Activated T-cell treated with anti-CD3 and anti-CD28 coated beads for 24 hours (primary cell): Measurements from ENCODE around the gene SCN9A.
"Not testable (repeated sequence)": the region's sequence is repeated elsewhere in the genome, so short reads cannot be mapped to it uniquely, and the experiment has no call there.

ENCODE experiments used
- DNase-seq: peaks from one replicate; pipeline ENCODE4 v3.0.0-alpha.2; 2020; ENCODE audit warnings: low read depth

SCN9A gene

DNA sequence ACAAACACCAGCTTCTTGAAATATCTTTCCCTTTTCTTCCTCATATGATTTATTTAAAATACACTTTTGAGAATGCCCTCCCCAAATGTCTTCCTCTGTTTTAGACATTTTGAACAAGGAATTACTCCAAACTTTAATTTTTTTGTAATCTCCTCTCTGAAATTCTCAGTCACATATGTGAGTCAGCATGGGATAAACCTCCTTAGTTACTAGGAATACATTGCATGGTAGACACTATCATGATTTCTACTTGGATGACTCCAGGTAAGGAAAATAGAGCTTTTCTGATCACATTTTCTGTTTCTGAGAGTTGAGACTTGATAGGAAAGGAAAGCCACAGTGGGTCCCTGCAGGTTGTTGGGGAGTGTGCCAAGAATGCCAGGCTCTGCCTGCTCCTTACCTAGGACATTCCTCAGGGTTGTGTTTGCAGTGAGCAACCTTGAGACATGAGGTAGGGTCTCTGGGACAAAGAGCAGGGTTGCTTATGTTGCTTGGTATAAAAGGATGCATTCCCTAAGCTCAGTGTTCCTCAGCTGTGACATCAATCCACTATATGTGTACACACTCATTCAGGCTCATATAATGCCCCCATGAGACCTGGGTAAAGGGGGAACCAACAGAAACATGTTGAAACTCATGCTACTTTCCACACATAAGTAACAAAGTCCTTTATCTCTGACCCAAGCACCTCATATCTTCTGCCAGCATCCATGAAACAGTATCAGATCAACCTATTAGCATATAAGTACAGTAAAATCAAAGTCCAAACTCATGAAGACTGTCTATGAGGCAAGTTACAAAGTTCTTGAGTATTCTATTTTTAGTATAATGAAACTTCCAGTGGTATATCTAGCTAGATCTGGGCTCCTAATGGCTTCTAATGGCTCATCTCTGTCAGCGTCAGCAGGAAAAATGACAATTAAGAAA lies 135.1 kb downstream of the SCN9A start:
- DNase-seq: no peak

DNA sequence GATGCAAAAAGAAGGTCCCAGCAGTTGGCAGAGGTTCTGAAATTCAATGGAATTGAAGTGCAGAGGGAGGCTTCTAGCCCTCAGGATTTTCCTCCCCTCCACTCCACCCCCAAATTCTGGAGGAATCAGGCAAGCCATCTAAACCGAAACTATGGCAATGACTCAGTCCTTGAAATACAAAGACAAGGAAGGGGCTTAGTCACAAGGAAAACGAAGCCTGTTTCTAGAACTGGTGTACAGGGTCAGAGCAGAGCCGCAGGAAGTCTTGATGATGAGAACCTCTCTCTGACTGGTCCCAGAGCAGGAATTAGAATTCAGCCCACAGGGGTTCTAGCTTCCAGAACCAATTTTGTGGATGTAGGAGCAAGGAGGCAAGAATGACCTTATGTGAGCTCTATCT lies 136.2 kb downstream of the SCN9A start:
- DNase-seq: no peak

DNA sequence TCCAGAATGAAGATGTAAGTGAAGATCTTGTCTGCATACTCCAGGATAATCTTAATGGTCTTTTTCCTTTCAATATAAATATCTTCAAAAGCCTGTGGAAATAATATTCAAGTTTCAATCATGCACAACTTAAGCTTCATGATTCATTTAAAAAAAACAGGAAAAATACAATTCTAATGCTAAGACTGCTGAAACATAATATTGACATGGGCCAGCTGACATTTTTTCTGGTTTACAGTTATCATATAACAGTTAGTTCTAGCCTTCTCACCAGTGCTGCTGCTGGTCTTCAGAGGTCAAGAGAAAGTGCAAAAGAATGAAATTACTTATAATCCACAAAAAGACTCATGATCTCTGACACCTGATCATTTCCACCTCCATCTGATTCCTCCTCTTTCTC lies 137.6 kb downstream of the SCN9A start:
- no peak for DNase-seq

DNA sequence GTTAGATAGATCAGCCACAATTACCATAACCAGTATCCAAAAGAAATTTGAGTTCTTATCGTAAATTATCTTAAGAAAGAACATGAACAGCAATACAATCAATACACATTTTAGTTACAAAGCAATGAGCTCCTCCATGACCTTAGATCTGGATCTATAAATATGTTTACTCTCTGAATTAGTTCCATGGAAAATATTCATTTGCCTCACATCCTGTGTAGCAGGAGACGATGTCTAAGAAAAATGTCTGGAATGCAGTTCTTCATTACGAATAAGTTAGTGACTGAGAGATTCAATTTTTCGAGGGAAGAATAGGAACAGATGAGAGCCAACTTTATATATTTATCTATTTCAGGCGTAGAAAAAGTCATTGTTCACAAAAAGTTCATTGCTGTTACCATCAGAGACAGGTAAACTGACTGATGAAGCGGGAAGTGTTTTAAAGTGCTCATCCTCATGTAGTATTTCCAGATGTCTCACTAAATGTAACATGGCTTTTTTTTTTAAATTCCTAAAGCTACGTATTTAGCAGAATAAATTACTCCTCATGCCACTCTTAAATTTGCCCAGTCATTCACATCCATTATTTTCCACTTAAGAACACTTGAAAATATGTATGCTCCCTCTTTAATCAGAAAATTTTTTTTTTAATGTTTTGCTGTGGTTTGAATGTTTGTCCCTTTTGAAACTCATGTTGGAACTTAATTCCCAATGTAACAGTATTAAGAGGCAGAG lies 141.5 kb downstream of the SCN9A start:
- no peak for DNase-seq

DNA sequence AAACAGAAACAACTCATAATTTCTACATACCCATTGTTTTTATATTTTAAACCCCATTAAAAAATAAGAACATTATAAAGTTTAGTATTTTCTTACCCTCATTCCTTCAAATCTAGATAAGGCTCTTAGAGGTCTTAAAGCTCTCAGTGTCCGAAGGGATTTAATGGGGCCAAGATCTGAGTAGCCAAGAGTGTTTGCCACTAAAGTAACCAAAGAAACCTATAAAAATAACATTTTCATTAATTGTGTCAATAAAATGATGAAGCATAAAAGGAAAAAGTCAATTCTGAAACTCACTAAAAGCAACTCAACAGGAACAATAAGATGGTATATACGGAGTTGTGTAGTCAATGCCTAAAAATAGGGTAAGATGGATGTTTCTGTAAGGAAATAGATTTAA lies 142.5 kb downstream of the SCN9A start:
- no peak for DNase-seq

DNA sequence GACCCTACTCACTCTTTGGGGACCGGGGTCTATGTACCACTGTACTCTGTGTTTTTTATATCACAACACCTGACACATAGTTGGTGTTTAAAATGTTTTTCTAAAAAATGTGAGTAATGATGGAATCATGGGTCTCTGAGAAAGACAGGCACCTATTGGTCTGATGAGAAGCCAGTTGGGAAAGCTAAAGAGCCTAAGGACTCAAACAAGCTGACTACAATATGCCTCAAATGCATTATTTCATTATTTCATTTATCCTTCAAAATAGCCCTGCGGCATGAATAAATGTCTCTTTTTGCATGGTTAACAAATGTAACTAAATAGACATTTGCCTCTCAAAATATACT lies 145.0 kb downstream of the SCN9A start:
- DNase-seq: no peak

DNA sequence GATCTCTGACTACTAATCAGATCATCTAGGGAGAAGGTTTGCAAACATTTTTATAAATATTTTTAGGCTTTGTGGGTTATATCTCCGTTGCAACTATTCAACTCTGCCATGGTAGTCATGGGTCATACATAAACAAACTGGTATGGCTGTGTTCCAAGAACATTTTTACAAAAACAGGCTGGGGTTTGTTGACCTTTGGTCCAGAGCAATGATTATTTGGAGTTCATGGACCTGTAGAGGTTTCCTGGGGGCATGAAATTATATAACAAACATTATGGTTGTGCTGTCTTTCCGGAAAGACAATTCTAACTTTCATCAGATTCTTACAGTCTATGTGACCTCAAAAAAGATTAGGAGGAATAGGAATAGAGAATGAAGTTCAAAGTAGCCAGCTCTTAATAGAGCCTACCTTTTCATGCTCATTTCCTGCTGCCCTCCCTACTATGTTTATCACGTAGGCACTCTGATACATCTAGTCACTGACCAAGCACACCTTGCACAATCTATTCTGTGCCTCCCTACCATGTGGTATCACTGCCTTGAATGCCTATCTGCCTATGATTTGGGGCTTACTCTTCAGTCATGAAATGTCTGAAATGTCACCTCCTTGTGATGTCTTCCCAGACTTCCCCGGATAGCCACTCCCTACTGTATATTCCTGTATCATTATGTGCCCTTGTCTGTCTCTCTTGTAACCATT lies 145.6 kb downstream of the SCN9A start:
- no peak for DNase-seq

DNA sequence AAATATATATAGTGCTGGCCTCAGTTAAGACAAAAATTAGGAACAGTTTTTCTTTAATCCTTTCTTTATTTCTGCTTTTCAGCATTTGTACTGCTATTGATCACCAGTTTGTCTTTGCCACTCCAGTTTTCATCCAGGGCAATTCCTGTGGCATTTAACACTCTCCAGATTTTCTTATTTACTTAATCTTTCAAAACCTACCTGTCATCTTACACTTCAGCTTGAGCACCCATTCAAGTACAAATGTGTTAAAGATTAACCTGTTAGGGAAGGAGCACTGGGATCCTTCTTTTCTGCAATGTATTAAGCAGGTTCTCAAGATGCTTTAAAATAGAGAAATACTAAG lies 146.1 kb downstream of the SCN9A start:
- DNase-seq: no peak

DNA sequence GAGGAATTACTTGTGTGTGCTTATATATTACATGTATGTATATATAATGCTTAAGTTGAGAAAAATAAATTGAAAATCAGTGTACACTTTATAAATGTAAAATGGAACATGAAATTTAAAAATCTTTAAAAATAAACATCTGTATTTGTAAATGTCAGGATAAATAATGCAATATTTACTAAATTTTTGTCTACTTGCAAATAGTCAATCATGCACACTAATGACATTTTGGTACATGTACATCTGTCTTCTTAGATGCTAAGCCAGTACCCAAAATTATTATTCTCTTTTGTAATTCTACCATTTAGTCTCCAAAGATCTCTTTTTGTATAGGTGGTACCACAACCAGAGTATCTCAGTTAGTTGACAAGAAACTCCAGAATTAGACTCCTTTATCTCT lies 151.5 kb downstream of the SCN9A start:
- no peak for DNase-seq

DNA sequence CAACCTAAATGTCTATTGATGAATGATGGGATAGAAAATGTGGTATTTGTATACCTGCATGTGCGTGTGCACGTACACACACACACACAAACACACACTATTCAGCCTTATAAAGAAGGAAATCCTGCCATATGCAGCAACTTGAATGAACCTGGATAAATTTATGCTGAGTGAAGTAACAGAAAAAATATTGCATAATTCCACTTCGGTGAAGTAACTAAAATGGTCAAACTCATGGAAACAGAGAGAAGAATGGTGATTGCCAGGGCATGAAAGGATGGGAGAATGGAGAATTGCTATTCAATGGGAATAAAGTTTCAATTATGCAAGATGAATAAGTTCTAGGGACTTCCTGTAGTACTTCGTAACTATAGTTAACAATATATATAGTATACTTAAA lies 152.4 kb downstream of the SCN9A start:
- DNase-seq: no peak

DNA sequence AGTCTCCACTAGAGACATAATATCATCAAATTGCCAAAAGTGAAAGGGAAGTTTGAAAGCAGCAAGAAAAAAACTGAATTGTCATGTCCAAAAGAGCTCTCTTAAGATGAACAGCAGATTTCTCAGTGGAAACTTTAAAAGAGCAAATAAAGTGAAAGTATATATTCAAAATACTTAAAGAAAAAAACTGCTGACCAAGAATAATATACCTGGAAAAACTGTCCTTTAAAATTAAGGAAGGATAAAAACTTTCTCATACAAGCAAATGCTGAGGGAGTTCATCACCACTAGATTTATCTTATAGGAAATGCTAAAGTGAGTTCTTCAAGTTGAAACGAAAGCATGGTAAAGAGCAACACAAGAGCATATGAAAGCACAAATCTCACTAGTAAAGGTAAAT lies 164.7 kb downstream of the SCN9A start:
- DNase-seq: no peak

DNA sequence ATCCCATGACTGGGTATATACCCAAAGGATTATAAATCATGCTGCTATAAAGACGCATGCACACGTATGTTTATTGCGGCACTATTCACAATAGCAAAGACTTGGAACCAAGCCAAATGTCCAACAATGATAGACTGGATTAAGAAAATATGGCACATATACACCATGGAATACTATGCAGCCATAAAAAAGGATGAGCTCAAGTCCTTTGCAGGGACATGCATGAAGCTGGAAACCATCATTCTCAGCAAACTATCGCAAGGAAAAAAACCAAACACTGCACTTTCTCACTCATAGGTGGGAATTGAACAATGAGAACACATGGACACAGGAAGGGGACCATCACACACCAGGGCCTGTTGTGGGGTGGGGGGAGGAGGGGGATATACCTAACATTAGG lies 165.8 kb downstream of the SCN9A start:
- DNase-seq: not testable (repeated sequence)

DNA sequence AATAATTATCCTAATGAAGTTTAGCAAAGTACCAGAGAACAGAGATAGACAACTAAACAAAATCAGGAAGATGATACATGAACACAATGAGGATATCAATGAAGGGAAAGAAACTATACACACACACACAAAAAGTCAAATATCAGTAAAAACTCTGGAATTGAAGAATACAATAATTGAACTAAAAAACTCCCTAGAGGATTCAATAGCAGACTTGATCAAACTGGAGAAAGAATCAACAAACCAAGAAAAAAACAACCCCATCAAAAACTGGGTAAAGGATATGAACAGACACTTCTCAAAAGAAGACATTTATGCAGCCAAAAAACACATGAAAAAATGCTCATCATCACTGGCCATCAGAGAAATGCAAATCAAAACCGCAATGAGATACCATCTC lies 166.4 kb downstream of the SCN9A start:
- not testable (repeated sequence) for DNase-seq

DNA sequence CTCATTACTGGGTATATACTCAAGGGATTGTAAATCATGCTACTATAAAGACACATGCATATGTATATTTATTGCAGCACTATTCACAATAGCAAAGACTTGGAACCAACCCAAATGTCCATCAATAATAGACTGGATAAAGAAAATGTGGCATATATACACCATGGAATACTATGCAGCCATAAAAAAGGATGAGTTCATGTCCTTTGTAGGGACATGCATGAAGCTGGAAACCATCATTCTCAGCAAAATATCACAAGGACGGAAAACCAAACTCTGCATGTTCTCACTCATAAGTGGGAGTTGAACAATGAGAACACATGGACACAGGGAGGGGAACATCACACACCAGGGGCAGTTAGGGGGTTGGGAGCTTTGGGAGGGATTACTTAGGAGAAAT lies 169.6 kb downstream of the SCN9A start:
- not testable (repeated sequence) for DNase-seq

DNA sequence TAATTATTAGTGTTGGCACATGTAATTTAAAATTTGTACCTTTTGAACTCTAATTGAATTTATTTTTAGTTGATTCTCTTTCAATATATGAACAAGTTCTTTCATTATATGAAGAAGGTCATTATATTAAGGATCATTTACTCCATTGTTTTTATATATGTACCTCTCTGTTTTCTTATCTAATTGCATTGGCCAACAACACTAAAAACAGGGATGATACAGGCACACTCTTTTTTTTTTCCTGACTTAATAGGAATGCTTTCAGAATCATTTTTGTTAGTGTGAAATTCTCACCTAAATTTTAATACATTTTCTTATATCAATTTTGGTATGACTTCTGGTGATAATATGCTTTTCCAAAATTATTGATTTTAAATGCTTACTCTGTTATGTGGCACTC lies 173.0 kb downstream of the SCN9A start:
- DNase-seq: no peak

DNA sequence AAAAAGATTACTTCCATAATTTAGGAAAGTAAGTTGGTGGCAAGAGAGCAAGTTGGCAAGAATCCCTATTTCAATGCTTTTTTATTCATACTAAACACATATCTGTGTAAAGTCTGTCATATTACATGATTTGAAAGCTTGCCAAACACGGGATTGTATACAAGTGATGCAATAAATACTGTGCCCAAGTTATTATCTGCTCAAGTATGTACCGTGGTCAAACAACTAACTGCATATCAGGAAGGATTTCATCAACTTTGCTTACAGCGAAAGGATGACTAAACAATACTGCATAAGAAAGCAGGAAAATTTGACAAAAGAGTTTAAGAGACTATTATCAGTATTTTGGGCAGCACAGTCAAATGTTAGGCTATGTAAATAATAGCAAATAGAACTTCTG lies 178.3 kb downstream of the SCN9A start:
- no peak for DNase-seq

DNA sequence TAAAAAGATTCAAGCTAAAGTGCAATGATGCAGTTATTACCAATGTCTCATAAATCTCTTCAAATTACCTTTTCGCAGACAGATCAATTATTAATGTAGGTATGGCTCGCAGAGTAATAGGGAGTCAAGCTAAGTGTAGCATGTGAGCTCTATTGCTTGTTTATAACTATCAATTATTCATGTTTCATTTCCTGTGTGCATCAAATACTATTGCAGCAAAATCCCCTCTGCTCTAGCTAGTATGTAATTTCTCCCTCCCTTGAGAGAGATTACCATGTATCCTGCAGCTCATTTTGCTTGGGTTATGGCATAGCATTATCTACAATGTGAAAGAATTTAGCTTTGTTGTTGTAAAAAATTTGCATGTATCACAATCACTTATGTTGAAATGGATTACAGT lies 182.3 kb downstream of the SCN9A start:
- DNase-seq: no peak

DNA sequence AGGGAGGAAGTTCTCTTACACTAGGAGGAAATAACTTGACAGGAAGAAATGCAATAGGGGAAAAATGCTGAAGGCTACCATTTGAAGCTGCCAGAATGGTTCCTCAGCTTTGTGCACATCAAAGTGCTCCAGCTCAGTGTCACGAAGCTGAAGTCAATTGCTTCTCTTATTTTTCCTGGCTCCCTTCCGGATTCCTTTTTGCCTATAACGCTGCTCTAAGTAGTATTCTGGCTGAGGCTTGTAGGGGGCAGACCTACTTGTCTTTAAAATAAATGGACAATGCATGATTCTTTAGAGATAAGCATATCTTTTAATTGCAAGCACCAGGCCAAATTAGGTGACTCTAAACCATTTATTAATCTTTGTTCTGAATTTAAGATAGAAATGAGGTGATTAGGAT lies 187.7 kb downstream of the SCN9A start:
- no peak for DNase-seq

DNA sequence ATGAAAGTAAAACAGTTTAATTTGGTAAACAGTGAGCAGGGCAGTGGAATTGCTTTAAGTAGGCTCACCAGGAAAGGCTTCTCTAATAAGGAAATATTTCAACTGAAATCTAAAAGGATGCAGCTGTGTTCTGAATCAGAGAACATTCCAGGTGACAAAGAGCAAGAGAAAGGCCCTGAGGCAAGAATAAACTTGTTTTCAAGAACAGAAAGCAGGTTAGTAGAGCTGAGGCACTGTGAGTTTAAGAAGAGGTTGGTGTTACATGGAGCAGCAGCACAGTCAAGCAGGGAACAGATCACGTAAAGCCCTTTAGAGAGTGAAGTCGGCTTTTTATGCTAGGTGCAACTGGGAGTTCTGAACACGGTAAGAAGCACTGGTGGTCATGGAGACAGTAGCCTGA lies 191.0 kb downstream of the SCN9A start:
- no peak for DNase-seq

DNA sequence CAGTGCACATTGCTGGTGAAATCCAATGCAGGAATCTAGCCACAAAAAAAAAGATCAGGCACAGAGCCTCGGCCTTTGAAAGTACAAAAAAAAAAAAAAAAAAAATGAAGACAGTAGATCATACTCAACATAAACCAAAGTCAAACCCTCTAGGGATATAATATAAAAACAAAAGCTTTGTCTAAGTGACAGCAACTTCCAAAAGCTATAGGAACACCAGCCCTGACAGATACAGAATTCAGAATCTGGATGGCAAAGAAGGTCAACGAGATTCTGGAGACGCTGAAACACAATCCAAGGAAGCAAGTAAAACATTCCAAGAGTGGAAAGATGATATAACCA lies 194.0 kb downstream of the SCN9A start:
- DNase-seq: no peak

DNA sequence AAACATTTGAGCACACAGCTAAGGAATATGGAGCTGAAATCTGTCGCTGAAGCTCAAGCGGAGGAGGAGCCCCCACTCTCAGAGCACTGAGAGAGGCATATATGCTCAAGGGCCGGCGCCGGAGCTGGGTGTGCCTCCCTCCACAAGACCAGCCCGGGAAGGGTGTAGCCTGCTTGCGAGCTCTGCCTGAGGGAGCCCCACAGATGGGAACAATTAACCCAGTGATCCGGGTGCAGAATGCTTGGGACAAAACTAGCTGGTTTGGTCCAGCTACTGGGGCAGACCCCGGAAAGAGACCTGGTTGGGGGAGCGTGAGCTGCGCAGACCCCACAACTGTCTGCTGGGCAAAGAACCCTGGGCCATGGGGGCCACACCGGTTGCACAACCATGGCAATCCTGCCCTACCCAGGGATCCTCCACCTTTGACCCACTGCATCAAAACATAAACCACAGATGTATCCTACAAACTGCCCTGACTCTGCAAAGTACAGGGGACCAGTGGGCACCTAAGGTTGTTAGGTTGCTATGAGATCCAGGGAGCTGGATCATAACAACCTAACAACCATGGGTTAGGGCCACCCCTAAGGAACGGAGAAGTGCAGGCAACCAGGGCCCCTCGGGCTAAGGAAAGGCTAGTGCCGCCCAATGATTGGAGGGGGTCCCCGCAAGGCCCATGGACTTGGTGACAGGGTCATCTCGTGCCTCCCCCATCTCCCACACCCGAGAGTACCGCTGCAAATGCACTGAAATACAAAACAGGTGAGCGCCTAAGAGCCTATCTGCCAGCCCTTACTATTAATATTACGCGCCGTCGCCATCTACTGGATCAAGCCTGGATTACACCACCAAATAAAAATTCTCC lies 194.6 kb downstream of the SCN9A start:
- no peak for DNase-seq

DNA sequence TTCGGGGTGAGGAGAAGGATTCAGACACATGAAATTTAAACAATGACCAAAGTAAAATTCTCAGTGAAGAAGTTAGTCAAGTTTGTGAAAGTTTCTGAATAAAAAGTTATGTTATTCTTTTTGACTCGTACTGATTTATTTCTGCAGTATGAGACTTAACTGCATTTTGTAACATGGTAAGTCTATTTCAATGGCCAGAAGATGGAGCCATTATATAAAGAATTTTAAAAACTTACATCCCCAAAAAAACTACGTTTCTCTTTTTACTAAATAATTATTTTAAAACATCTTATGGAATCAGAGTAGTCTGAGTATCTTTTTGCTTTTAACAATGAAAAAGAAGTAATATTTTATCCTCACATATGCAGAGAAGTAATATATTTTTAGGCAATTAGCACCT lies 196.5 kb downstream of the SCN9A start:
- no peak for DNase-seq
